GM12878 (cell line): Measurements from ENCODE around the gene DDX31. TPM values are rescaled to one million over a fixed set of nuclear protein-coding genes. Genes with fewer than 3 reads are reported as not detected.

Source experiments
- ATAC-seq: fragments of 200-7000 bp; cut with Tn5 transposase; 3 replicates; pipeline ENCODE4 v1.9.1; 2020; ENCODE audit warnings: mild to moderate bottlenecking, moderate library complexity
- BruUV-seq: library from RNA; stranded (reverse); fragments of 400-500 nt; replicated peaks from 2 replicates; lab custom pipeline; 2021; lab: Mats Ljungman, UMichigan
- CTCF ChIA-PET: fragments of 300-600 bp; sonication (Branson Sonifier 250); formaldehyde crosslinking; extraction: SDS; loops from one replicate; lab custom pipeline; 2021; ENCODE audit warnings: inconsistent platforms; lab: Yijun Ruan, JAX
- POLR2A ChIA-PET: fragments of 350-600 bp; formaldehyde crosslinking; extraction: SDS; loops from one replicate; lab custom pipeline; 2021; ENCODE audit warnings: inconsistent platforms; lab: Charles Lee
- RAD21 ChIA-PET: fragments of 300-600 bp; sonication (Branson Sonifier 250); formaldehyde crosslinking; loops from one replicate; lab custom pipeline; 2023; ENCODE audit warnings: antibody characterized with exemption; ENCODE audit not compliant: unreplicated experiment; lab: Charles Lee
- SMC1A ChIA-PET: fragments of 300-600 bp; sonication (Branson Sonifier 250); formaldehyde crosslinking; loops from one replicate; lab custom pipeline; 2023; ENCODE audit not compliant: unreplicated experiment, uncharacterized antibody; lab: Charles Lee
- DNase-seq: peaks from one replicate; pipeline ENCODE4 v3.0.0-alpha.2; 2011; ENCODE audit warnings: low read depth, low spot score
- FAIRE-seq: peaks from 3 replicates; lab custom pipeline; 2011; peaks lifted over from hg19 to GRCh38; lab: Jason Lieb, UNC
- H2AFZ ChIP-seq: 2 replicates; pipeline ENCODE4 v1.6.0; 2011; ENCODE audit warnings: low read depth, low read length, control low read depth; ENCODE audit not compliant: control insufficient read depth
- H3K27ac ChIP-seq: 2 replicates; pipeline ENCODE4 v1.5.1; 2011; ENCODE audit warnings: control low read depth; ENCODE audit not compliant: control insufficient read depth, insufficient read depth
- H3K27me3 ChIP-seq, 2 experiments: replicated peaks in 1 of 2; 2 replicates each; pipeline versions ENCODE4 v1.6.0 to v1.6.1; 2011; ENCODE audit warnings: low read length in 1 of 2; ENCODE audit not compliant: control insufficient read depth in 2 of 2, insufficient read depth in 2 of 2
- H3K36me3 ChIP-seq, 2 experiments: 2 replicates each; pipeline ENCODE4 v1.5.1; 2011; ENCODE audit warnings: low read length in 1 of 2; ENCODE audit not compliant: control insufficient read depth in 2 of 2, insufficient read depth in 2 of 2
- H3K4me1 ChIP-seq: 2 replicates; pipeline ENCODE4 v1.6.1; 2011; ENCODE audit warnings: mild to moderate bottlenecking, low read length, moderate library complexity, mixed read lengths; ENCODE audit not compliant: control insufficient read depth, insufficient read depth
- H3K4me2 ChIP-seq: 2 replicates; pipeline ENCODE4 v1.6.0; 2011; ENCODE audit warnings: control low read depth; ENCODE audit not compliant: control insufficient read depth, insufficient read depth
- H3K4me3 ChIP-seq: fragments of 200-600 bp; sonication (generic); 2 replicates; pipeline ENCODE4 v1.5.1; 2016
- H3K79me2 ChIP-seq: 2 replicates; pipeline ENCODE4 v1.6.0; 2011; ENCODE audit warnings: low read length; ENCODE audit not compliant: control insufficient read depth, insufficient read depth
- H3K9ac ChIP-seq: 2 replicates; pipeline ENCODE4 v1.8.0; 2011; ENCODE audit warnings: low read length, control low read depth, mixed read lengths; ENCODE audit not compliant: control insufficient read depth, insufficient read depth
- H3K9me3 ChIP-seq: replicated peaks from 3 replicates; pipeline ENCODE4 v1.5.1; 2011; ENCODE audit warnings: mild to moderate bottlenecking, low read length; ENCODE audit not compliant: control insufficient read depth, insufficient read depth
- H4K20me1 ChIP-seq: 2 replicates; pipeline ENCODE4 v1.6.0; 2011; ENCODE audit not compliant: control insufficient read depth, insufficient read depth
- BCL3 ChIP-seq: IDR thresholded peaks from 2 replicates; pipeline ENCODE4 v1.6.1; 2011; ENCODE audit warnings: borderline replicate concordance, low read depth, mild to moderate bottlenecking, moderate library complexity, low read length; ENCODE audit not compliant: insufficient read depth, poor library complexity, severe bottlenecking
- CEBPZ ChIP-seq: fragments of 150-350 bp; IDR thresholded peaks from 2 replicates; pipeline ENCODE4 v1.6.1; 2016; ENCODE audit warnings: low read depth, low read length
- DPF2 ChIP-seq: fragments of 450-650 bp; IDR thresholded peaks from 2 replicates; pipeline ENCODE4 v1.6.1; 2017; ENCODE audit warnings: mild to moderate bottlenecking
- E2F8 ChIP-seq: fragments of 450-650 bp; IDR thresholded peaks from 2 replicates; pipeline ENCODE4 v1.6.1; 2018; ENCODE audit warnings: mild to moderate bottlenecking, low read depth, moderate library complexity; ENCODE audit not compliant: partially characterized antibody
- NFXL1 ChIP-seq: fragments of 450-650 bp; IDR thresholded peaks from 2 replicates; pipeline ENCODE4 v1.6.1; 2017; ENCODE audit warnings: antibody characterized with exemption, mild to moderate bottlenecking, borderline replicate concordance
- SIX5 ChIP-seq: IDR thresholded peaks from 2 replicates; pipeline ENCODE4 v1.6.1; 2011; ENCODE audit warnings: mild to moderate bottlenecking, low read depth, low read length, moderate library complexity; ENCODE audit not compliant: severe bottlenecking
- TARDBP ChIP-seq: IDR thresholded peaks from 2 replicates; pipeline ENCODE4 v1.6.1; 2016; ENCODE audit warnings: borderline replicate concordance
- ZBTB11 ChIP-seq: fragments of 450-650 bp; formaldehyde crosslinking; IDR thresholded peaks from 2 replicates; pipeline ENCODE4 v1.5.0; 2022; ENCODE audit warnings: mild to moderate bottlenecking, missing genetic modification characterization
- ZNF217 ChIP-seq: fragments of 450-650 bp; IDR thresholded peaks from 2 replicates; pipeline ENCODE4 v1.6.1; 2017; ENCODE audit warnings: antibody characterized with exemption, mild to moderate bottlenecking
- WGBS: methylation state at CpG from one replicate; pipeline ENCODE4 v1.1.6; 2016; ENCODE audit warnings: low lambda C conversion rate; ENCODE audit not compliant: insufficient replicate concordance, insufficient coverage; ENCODE audit errors: missing lambda C conversion rate; 5-methylcytosine and 5-hydroxymethylcytosine counted together
- in situ Hi-C: fragments of 300-500 bp; cut with MboI; formaldehyde crosslinking; loops from 9 replicates; pipeline ENCODE4 v1.14.3; 2018; ENCODE audit warnings: mixed read lengths
- intact Hi-C: fragments of 100-400 bp; cut with micrococcal nuclease; formaldehyde crosslinking; loops from one replicate; pipeline ENCODE4 v1.14.2; 2022; ENCODE audit not compliant: unreplicated experiment
- polyA plus RNA-seq, 11 experiments: library from polyadenylated mRNA; depleted of rRNA in 4 of 11; unstranded in 6 of 11; stranded (reverse) in 5 of 11; fragments of >200 nt; fragmentation: Nextera tagmentation in 4 of 11; fragmentation: Illumina TruSeq in 1 of 11; extraction: Ambion mirVana in 4 of 11; extraction: Trizol in 1 of 11; gene quantifications; 1 replicate in 1 of 11; 2 replicates in 10 of 11; pipeline versions ENCODE4 v1.2.1 to v1.2.3, GENCODE V29; 2011 to 2016; ENCODE audit warnings: inconsistent platforms in 2 of 11, missing spikeins in 2 of 11, low read depth in 1 of 11
- total RNA-seq, 4 experiments: library from RNA; depleted of rRNA in 3 of 4; stranded (reverse); fragments of >200 nt in 3 of 4; fragmentation: Illumina TruSeq in 1 of 4; extraction: Trizol in 1 of 4; gene quantifications; 2 replicates each; pipeline versions ENCODE4 v1.2.1 to v1.2.3, GENCODE V29; 2013 to 2021

DDX31 gene
- total and polyA plus RNA-seq, 10 of the 15 experiments (the other 5 are each of a cell fraction or from before 2014, with no cell fraction given): 12.1 to 30.8 (median 20.8) TPM

DNA sequence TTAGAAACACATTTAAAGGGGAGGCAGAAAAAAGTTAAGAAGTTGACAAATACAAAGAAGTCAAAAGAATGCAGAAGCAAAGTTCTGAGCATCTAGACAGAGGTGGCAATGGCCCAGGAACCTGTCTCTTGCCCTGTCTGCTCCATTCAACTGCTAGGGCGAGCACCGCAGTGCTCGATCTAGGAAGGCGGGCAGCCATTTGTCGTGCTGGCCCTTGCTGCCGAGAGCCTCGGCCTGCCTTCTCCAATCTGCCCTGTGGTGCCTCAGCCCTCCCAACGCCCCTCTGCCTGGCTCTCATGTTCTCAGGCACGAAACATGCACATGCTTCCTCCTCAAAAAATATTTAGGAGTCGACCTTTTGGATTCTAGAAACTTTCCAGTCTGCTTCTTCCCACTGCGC is 42.2 kb downstream of the DDX31 start (continued):
- TF ChIP-seq E2F8: no peak
- TF ChIP-seq, all 136 proteins: peak for 0

DNA sequence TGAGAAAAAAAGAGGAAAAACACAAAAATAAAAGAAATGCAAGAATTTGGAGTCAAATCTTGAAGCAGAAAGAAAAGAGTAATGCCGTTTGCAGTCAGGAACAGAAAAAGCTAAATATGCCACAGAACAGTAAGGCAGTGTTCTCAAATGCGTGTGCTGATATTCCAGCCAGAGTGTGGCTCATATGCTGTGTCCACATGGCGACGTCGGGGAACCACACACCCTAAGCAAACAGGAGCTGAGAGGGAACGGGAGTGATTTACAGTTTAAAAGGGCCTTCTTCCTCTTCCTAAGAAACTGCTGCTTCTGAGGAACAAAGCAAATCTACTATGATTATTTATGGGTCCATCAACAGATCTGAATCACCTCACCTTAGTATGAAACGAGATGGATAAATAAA is 42.7 kb downstream of the DDX31 start:
- Histone ChIP-seq H3K4me2 (no peak overlapping the region), H3K79me2 (no peaks in the 10 kb centered on the region), H3K27me3 (no peaks in the 10 kb centered on the region), H3K9ac (no peak overlapping the region), H4K20me1 (no peaks in the 10 kb centered on the region), H3K4me3 (no peak overlapping the region), H3K36me3 (peaks cover 14 to 24% of the 10 kb centered on the region in 2 experiments), H2AFZ (no peak overlapping the region), H3K4me1 (no peaks in the 10 kb centered on the region), H3K9me3 (no peaks in the 10 kb centered on the region), H3K27ac (no peak overlapping the region)
- POLR2A ChIA-PET: no interaction called here
- in situ Hi-C loops (no loop called here), intact Hi-C loops (no loop called here)
- TF ChIP-seq CEBPZ (no peak), ZNF217 (no peak), BCL3 (no peak), DPF2 (no peak), ZBTB11 (no peak), NFXL1 (no peak), SIX5 (no peak), TARDBP (no peak)
- 97% methylated on average over 7 of the region's 7 CpGs for WGBS
- CTCF ChIA-PET: no interaction called here
- FAIRE-seq (no peak), DNase-seq (no peak), ATAC-seq (no peak)
- RAD21 ChIA-PET: no interaction called here
- no TSS peak for BruUV-seq
- SMC1A ChIA-PET: no interaction called here
